Measurements from ENCODE around the gene DENND2D.

The DENND2D gene

DNA sequence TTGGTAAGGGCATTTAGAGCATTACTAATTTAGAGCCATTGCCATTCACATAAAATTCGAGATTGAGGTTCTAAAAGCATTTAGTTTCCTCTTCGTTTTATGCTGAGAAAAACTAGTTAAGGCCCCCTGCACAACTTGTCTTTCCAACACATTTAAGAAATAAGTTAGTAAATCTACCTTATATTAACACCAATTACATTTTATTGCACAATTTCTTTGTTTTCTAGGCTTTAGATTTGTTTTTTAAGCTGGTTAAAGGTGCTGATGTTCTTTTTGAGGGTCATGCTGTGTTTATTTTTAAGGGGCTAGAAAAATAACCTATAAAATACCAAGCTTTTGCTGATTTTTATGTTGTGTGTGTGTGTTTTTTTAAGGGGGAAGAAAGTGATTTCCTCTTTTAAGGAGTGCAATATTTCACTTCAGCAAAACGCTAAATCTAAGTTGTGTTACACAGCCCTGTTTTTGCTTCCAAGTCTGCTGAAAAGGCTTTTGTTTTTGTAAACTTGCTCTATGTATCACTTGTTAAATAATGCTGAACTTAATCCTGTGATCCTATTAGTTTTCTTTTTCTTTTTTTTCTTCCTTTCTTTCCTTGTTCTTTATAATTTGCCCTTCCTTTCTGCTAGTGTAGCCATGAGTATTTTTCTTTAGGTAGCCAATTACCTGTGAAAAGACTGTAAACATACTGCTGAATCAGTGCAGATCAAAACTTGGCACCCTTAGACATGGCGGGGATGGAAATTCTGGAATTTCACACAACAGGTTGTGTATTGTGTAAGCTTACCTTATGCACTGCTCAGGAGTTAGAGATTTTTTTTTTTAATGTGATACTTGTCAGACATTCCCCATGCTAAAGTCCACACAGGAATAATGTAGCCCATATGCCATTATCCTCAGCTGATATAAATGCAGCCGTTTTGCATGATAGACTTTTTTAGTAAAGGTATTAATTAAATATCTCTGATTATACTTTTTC lies 58.9 kb downstream of the DENND2D start:
- Histone ChIP-seq H3K4me1 (ENCODE audit: low read length) (peaks cover 34% of the 10 kb centered on the region), H3K9ac (ENCODE audit: low read length) (peak overlapping the region; percentile 91), H3K4me3 (ENCODE audit: low read length) (peak overlapping the region; percentile 99), H3K36me3 (replicated peaks; ENCODE audit: low read depth, low read length) (peaks cover 7% of the 10 kb centered on the region), H3K4me2 (ENCODE audit: low read length) (peak overlapping the region; percentile 84), H3K9me3 (ENCODE audit: insufficient read depth, low read length) (no peaks in the 10 kb centered on the region), H2AFZ (ENCODE audit: low read depth, low read length) (no peak overlapping the region), H4K20me1 (ENCODE audit: insufficient read depth, low read length) (peaks cover 36% of the 10 kb centered on the region), H3K27ac (ENCODE audit: low read length) (peak overlapping the region; percentile 93; the same call in 1 of the 2 replicates), H3K79me2 (ENCODE audit: low read length) (peaks cover 89% of the 10 kb centered on the region), H3K27me3 (ENCODE audit: low read depth, low read length) (no peaks in the 10 kb centered on the region)
- no peak for TF ChIP-seq EZH2phosphoT487 (IDR thresholded peaks at IDR 0.05; ENCODE audit: low read depth)
- TF ChIP-seq, protein P1, sequence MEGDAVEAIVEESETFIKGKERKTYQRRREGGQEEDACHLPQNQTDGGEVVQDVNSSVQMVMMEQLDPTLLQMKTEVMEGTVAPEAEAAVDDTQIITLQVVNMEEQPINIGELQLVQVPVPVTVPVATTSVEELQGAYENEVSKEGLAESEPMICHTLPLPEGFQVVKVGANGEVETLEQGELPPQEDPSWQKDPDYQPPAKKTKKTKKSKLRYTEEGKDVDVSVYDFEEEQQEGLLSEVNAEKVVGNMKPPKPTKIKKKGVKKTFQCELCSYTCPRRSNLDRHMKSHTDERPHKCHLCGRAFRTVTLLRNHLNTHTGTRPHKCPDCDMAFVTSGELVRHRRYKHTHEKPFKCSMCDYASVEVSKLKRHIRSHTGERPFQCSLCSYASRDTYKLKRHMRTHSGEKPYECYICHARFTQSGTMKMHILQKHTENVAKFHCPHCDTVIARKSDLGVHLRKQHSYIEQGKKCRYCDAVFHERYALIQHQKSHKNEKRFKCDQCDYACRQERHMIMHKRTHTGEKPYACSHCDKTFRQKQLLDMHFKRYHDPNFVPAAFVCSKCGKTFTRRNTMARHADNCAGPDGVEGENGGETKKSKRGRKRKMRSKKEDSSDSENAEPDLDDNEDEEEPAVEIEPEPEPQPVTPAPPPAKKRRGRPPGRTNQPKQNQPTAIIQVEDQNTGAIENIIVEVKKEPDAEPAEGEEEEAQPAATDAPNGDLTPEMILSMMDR (IDR thresholded peaks at IDR 0.05; ENCODE audit: low read depth, low read length) = no peak

DNA sequence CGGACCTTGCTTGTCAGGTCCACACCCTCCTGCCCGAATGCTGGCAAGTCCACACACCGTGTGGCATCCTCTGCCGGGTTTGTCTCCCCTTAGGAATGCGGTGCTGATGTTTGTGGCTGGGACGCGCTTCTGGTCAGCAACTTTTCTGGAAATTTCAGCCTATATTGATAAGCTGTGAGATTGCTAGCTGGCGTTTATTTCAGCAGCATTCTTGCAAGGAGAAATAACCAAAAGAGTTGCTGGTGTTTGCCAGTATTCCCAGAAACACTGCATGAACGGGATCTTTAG lies 59.8 kb downstream of the DENND2D start:
- peaks cover 29% of the 10 kb centered on the region for H4K20me1 ChIP-seq (ENCODE audit: insufficient read depth, low read length)
- H3K4me2 ChIP-seq (ENCODE audit: low read length) = peak overlapping the region; percentile 84
- TF ChIP-seq, protein P1 (IDR thresholded peaks at IDR 0.05; ENCODE audit: low read depth, low read length) = no peak
- TF ChIP-seq EZH2phosphoT487 (IDR thresholded peaks at IDR 0.05; ENCODE audit: low read depth) = no peak
- no peaks in the 10 kb centered on the region for H3K9me3 ChIP-seq (ENCODE audit: insufficient read depth, low read length)
- no peak overlapping the region for H2AFZ ChIP-seq (ENCODE audit: low read depth, low read length)
- H3K4me1 ChIP-seq (ENCODE audit: low read length) = peaks cover 33% of the 10 kb centered on the region
- peak overlapping the region; percentile 91 for H3K9ac ChIP-seq (ENCODE audit: low read length)
- peaks cover 80% of the 10 kb centered on the region for H3K79me2 ChIP-seq (ENCODE audit: low read length)
- H3K27ac ChIP-seq (ENCODE audit: low read length) = peak overlapping the region; percentile 93
- no peaks in the 10 kb centered on the region for H3K27me3 ChIP-seq (ENCODE audit: low read depth, low read length)
- H3K4me3 ChIP-seq (ENCODE audit: low read length) = peak overlapping the region; percentile 99
- H3K36me3 ChIP-seq (replicated peaks; ENCODE audit: low read depth, low read length) = peaks cover 10% of the 10 kb centered on the region

DNA sequence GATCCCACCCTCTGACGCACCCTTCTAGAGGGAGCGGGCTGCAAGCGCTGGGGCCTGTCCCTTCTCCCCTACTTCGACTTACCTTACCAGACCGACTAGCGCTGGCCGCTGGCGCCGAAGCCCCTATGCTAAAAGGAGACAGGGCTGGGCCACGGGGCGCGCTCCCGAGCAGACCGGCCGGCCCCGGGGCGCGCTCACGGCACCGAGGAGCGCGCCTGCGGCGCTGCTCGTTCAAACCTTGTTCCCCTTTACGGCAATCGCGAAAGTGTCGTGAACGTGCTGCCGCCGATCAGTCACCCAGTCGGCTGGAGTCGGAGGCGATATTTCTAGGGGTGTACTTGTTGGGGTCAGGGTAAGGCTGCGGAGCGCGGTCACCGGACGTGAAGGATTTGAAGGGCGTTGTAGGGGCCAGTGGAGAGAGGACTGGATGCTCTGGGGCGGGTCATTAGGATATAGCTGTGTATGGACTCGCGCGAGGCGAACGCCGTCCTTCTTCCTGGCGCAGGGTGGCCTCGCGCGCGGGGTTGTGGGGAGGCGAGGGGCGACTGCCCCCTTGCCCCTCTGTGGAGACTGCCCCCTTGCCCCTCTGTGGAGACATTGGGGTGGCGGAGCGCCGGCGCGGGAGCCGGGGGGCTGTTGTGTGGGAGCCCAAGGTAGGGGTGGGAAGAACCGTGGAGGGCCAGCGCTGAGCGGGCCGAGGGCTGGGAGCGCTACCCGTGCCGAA lies 60.3 kb downstream of the DENND2D start, which contains the start of the genes CEPT1 and DRAM2:
Gene CEPT1, plus strand, starts transcription at position 268 of the 724 bp plus-strand sequence. CDS start 7,492 bp downstream, outside the sequence.
Gene DRAM2, minus strand, starts transcription at position 138 of the 724 bp plus-strand sequence. CDS start 8,539 bp downstream, outside the sequence.
- Histone ChIP-seq H3K27me3 (ENCODE audit: low read depth, low read length) (no peaks in the 10 kb centered on the region), H2AFZ (ENCODE audit: low read depth, low read length) (peak within 1 kb of the TSS; percentile 66), H3K4me3 (ENCODE audit: low read length) (peak within 1 kb of the TSS; percentile 99), H4K20me1 (ENCODE audit: insufficient read depth, low read length) (peaks cover 24% of the 10 kb centered on the region), H3K27ac (ENCODE audit: low read length) (peak within 1 kb of the TSS; percentile 93), H3K9ac (ENCODE audit: low read length) (peak within 1 kb of the TSS; percentile 91), H3K4me2 (ENCODE audit: low read length) (peak within 1 kb of the TSS; percentile 87), H3K9me3 (ENCODE audit: insufficient read depth, low read length) (no peaks in the 10 kb centered on the region), H3K36me3 (replicated peaks; ENCODE audit: low read depth, low read length) (peaks cover 14% of the 10 kb centered on the region), H3K79me2 (ENCODE audit: low read length) (peaks cover 75% of the 10 kb centered on the region), H3K4me1 (ENCODE audit: low read length) (peaks cover 36% of the 10 kb centered on the region)
- no peak for TF ChIP-seq EZH2phosphoT487 (IDR thresholded peaks at IDR 0.05; ENCODE audit: low read depth)
- TF ChIP-seq, protein P1 (IDR thresholded peaks at IDR 0.05; ENCODE audit: low read depth, low read length) = no peak

Measured in OCI-LY3 (cell line).